RWPE1 (cell line): ENCODE results near the gene RELL2.
A peak's percentile ranks its signal among the peaks of the same experiment; 100 is the strongest.

Experiments used
- CTCF ChIA-PET: fragments of 350-600 bp; sonication (Branson Sonifier 250); formaldehyde crosslinking; extraction: SDS; loops from one replicate; lab custom pipeline; 2021; lab: Yijun Ruan, JAX
- POLR2A ChIA-PET: fragments of 400-600 bp; formaldehyde crosslinking; extraction: SDS; loops from one replicate; lab custom pipeline; 2020; ENCODE audit warnings: antibody characterized with exemption; ENCODE audit not compliant: low non-redundant PET; lab: Yijun Ruan, JAX
- DNase-seq: peaks from one replicate; pipeline ENCODE4 v3.0.0; 2012; ENCODE audit warnings: low spot score
- H3K27ac ChIP-seq: fragments of 450-650 bp; 2 replicates; pipeline ENCODE4 v1.5.1; 2017
- CTCF ChIP-seq: fragments of 450-650 bp; conservative IDR thresholded peaks from 2 replicates; pipeline ENCODE4 v1.5.1; 2017; ENCODE audit warnings: low read depth, mild to moderate bottlenecking

Gene RELL2

GRCh38 chr5:141649056-141649688 is 12.4 kb downstream of the RELL2 start:
- ChIA-PET CTCF (interaction anchor here (0.6 to 1.4 kb wide), 3 partner anchors 8 to 89 kb away, joined by 3 to 7 read pairs (median 3); no protein-coding TSS in a partner anchor), POLR2A (no interaction called here)
- no peak for TF ChIP-seq CTCF
- no peak for DNase-seq
- H3K27ac ChIP-seq, result no peak overlapping the region

- TF ChIP-seq CTCF, result no peak
- ChIA-PET CTCF (interaction anchor here (0.6 to 1.4 kb wide), 2 partner anchors 9 to 15 kb away, joined by 3 to 7 read pairs; no protein-coding TSS in a partner anchor), POLR2A (no interaction called here)
- no peak overlapping the region for H3K27ac ChIP-seq
- no peak for DNase-seq
Measured at GRCh38 chr5:141649972-141650371, 13.2 kb downstream of the RELL2 start.

GRCh38 chr5:141650851-141651727 is 14.3 kb downstream of the RELL2 start, which contains the start of gene FCHSD1:
Gene FCHSD1, minus strand, starts transcription at chr5:141651418. Its CDS starts 50 bp downstream, at chr5:141651368.
- CTCF ChIA-PET, result interaction anchor here (1.2 to 3.0 kb wide), 2 partner anchors 14 to 228 kb away, joined by 5 to 11 read pairs; no protein-coding TSS in a partner anchor
- peak within 1 kb of the TSS; percentile 46 for H3K27ac ChIP-seq
- TF ChIP-seq CTCF, result no peak
- peak; percentile 97 for DNase-seq
- POLR2A ChIA-PET, result interaction anchor here (0.8 to 1.0 kb wide), 2 partner anchors 10 to 14 kb away, joined by 3 to 7 read pairs; partner anchors contain the start of genes HDAC3 and RELL2

GRCh38 chr5:141651728-141652105 is 14.9 kb downstream of the RELL2 start:
- CTCF ChIA-PET, result interaction anchor here (0.6 to 3.0 kb wide), 3 partner anchors 13 to 255 kb away, joined by 4 to 11 read pairs (median 5); no protein-coding TSS in a partner anchor
- TF ChIP-seq CTCF, result no peak
- POLR2A ChIA-PET, result no interaction called here
- peak; percentile 61 for DNase-seq
- peak overlapping the region; percentile 46 for H3K27ac ChIP-seq

- ChIA-PET POLR2A (no interaction called here), CTCF (interaction anchor here (0.6 to 1.0 kb wide), 4 partner anchors 10 to 262 kb away, joined by 3 to 7 read pairs (median 4); no protein-coding TSS in a partner anchor)
- no peak for TF ChIP-seq CTCF
- no peak overlapping the region for H3K27ac ChIP-seq
- DNase-seq, result no peak
Measured at GRCh38 chr5:141654298-141654697, 17.5 kb downstream of the RELL2 start.

GRCh38 chr5:141655020-141655419 is 18.2 kb downstream of the RELL2 start:
- ChIA-PET CTCF (interaction anchor here (0.6 kb wide), 1 partner anchor 11 kb away, joined by 5 read pairs; no protein-coding TSS in a partner anchor), POLR2A (no interaction called here)
- no peak overlapping the region for H3K27ac ChIP-seq
- TF ChIP-seq CTCF, result no peak
- DNase-seq, result no peak
